Activated B cell treated with CpG ODN at 0.5 μM for 24 hours (primary cell): ENCODE measurements around the gene WDR49. TPM values are rescaled to one million over a fixed set of nuclear protein-coding genes. Genes with fewer than 3 reads are reported as not detected.

Source experiments
- ATAC-seq: fragments of 200-7000 bp; cut with Tn5 transposase; one replicate; pipeline ENCODE4 v1.10.0; 2021; ENCODE audit warnings: low read depth, mild to moderate bottlenecking, moderate library complexity
- CTCF ChIA-PET: fragments of 350-600 bp; sonication (Branson Sonifier 250); formaldehyde crosslinking; loops from one replicate; lab custom pipeline; 2021; ENCODE audit warnings: antibody characterized with exemption; lab: Charles Lee
- POLR2A ChIA-PET: fragments of 350-600 bp; sonication (Branson Sonifier 250); formaldehyde crosslinking; loops from one replicate; lab custom pipeline; 2021; ENCODE audit warnings: antibody characterized with exemption; lab: Charles Lee
- DNase-seq: peaks from one replicate; pipeline ENCODE4 v3.0.0; 2022
- H3K27ac Mint-ChIP-seq: one replicate; pipeline ENCODE4 v1.8.0; 2020; ENCODE audit warnings: mixed read lengths
- H3K27me3 Mint-ChIP-seq: one replicate; pipeline ENCODE4 v1.8.0; 2021; ENCODE audit warnings: mixed read lengths
- H3K36me3 Mint-ChIP-seq: one replicate; pipeline ENCODE4 v1.8.0; 2021; ENCODE audit warnings: low read depth, mixed read lengths
- H3K4me1 Mint-ChIP-seq: one replicate; pipeline ENCODE4 v1.8.0; 2021; ENCODE audit warnings: mixed read lengths
- H3K4me3 Mint-ChIP-seq: one replicate; pipeline ENCODE4 v1.8.0; 2020; ENCODE audit warnings: mild to moderate bottlenecking, mixed read lengths
- H3K9me3 Mint-ChIP-seq: one replicate; pipeline ENCODE4 v1.8.0; 2020; ENCODE audit warnings: mixed read lengths
- intact Hi-C: fragments of 100-400 bp; cut with micrococcal nuclease; formaldehyde crosslinking; loops from one replicate; pipeline ENCODE4 v1.15.1; 2024
- total RNA-seq: library from RNA; stranded (reverse); gene quantifications from 2 replicates; pipeline ENCODE4 v1.2.3, GENCODE V29; 2022
- TF ChIP-seq, protein P1 (sequence below): fragments of 200-600 bp; IDR thresholded peaks from one replicate; pipeline ENCODE4 v1.8.0; 2022; ENCODE audit warnings: antibody characterized with exemption, mild to moderate bottlenecking

The WDR49 gene
- total RNA-seq, 1 donor from 2014 or later = 0.49 TPM

GRCh38 chr3:167559924-167560323 is 93.8 kb downstream of the WDR49 start:
- Mint-ChIP-seq H3K4me3 (no peak overlapping the region), H3K27ac (no peak overlapping the region), H3K36me3 (no peaks in the 10 kb centered on the region), H3K4me1 (no peaks in the 10 kb centered on the region), H3K9me3 (no peaks in the 10 kb centered on the region), H3K27me3 (no peaks in the 10 kb centered on the region)
- no peak for DNase-seq
- intact Hi-C loops = no loop called here
- ChIA-PET POLR2A (no interaction called here), CTCF (no interaction called here)
- ATAC-seq = no peak
- TF ChIP-seq, protein P1, sequence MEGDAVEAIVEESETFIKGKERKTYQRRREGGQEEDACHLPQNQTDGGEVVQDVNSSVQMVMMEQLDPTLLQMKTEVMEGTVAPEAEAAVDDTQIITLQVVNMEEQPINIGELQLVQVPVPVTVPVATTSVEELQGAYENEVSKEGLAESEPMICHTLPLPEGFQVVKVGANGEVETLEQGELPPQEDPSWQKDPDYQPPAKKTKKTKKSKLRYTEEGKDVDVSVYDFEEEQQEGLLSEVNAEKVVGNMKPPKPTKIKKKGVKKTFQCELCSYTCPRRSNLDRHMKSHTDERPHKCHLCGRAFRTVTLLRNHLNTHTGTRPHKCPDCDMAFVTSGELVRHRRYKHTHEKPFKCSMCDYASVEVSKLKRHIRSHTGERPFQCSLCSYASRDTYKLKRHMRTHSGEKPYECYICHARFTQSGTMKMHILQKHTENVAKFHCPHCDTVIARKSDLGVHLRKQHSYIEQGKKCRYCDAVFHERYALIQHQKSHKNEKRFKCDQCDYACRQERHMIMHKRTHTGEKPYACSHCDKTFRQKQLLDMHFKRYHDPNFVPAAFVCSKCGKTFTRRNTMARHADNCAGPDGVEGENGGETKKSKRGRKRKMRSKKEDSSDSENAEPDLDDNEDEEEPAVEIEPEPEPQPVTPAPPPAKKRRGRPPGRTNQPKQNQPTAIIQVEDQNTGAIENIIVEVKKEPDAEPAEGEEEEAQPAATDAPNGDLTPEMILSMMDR = no peak

GRCh38 chr3:167554898-167555297 is 98.8 kb downstream of the WDR49 start:
- POLR2A ChIA-PET = no interaction called here

GRCh38 chr3:167538081-167538480 is 115.7 kb downstream of the WDR49 start:
- POLR2A ChIA-PET = no interaction called here
- H3K36me3 Mint-ChIP-seq = peaks cover 1% of the 10 kb centered on the region
- H3K27ac Mint-ChIP-seq = no peak overlapping the region
- DNase-seq (no peak), ATAC-seq (no peak)
- peaks cover 15% of the 10 kb centered on the region for H3K9me3 Mint-ChIP-seq
- no peaks in the 10 kb centered on the region for H3K27me3 Mint-ChIP-seq
- CTCF ChIA-PET = no interaction called here
- intact Hi-C loops = no loop called here
- no peak overlapping the region for H3K4me3 Mint-ChIP-seq
- TF ChIP-seq, protein P1 = no peak
- no peaks in the 10 kb centered on the region for H3K4me1 Mint-ChIP-seq

More at GRCh38 chr3:167554898-167555297, 98.8 kb downstream of the WDR49 start:
- ATAC-seq (no peak), DNase-seq (no peak)
- no peaks in the 10 kb centered on the region for H3K4me1 Mint-ChIP-seq
- H3K36me3 Mint-ChIP-seq = no peaks in the 10 kb centered on the region
- intact Hi-C loops = no loop called here
- no peak overlapping the region for H3K27ac Mint-ChIP-seq
- no peak overlapping the region for H3K4me3 Mint-ChIP-seq
- TF ChIP-seq, protein P1 = no peak
- H3K27me3 Mint-ChIP-seq = no peaks in the 10 kb centered on the region
- CTCF ChIA-PET = no interaction called here
- no peaks in the 10 kb centered on the region for H3K9me3 Mint-ChIP-seq

DNA sequence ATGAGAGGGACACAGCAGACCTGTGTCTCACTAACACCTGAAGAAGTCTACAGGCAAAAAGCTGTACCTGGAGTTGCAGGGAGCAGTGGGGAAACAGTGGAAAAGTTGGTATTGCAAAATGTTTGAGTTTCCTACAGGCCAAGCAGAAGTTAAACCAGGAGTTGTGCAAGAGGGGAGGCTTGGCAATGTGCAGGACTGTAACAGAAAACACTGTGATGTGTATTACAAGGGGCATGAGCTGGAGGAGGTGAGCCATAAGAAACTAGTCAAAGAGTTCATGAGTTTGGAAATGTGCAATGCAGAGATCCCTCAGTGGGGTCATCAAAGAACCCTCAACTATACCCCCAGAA is 132.8 kb downstream of the WDR49 start:
- POLR2A ChIA-PET = no interaction called here
- Mint-ChIP-seq H3K9me3 (peaks cover 2% of the 10 kb centered on the region), H3K27me3 (no peaks in the 10 kb centered on the region), H3K27ac (no peak overlapping the region), H3K36me3 (no peaks in the 10 kb centered on the region), H3K4me1 (no peaks in the 10 kb centered on the region), H3K4me3 (no peak overlapping the region)
- ATAC-seq = no peak
- CTCF ChIA-PET = no interaction called here
- no peak for DNase-seq
- intact Hi-C loops = no loop called here
- TF ChIP-seq, protein P1 = no peak

- POLR2A ChIA-PET = no interaction called here
These were observed 133.3 kb downstream of the WDR49 start for GRCh38 chr3:167520266-167521005.

More at GRCh38 chr3:167520266-167521005, 133.3 kb downstream of the WDR49 start:
- TF ChIP-seq, protein P1 = no peak
- no peaks in the 10 kb centered on the region for H3K4me1 Mint-ChIP-seq
- no peaks in the 10 kb centered on the region for H3K36me3 Mint-ChIP-seq
- CTCF ChIA-PET = no interaction called here
- H3K27ac Mint-ChIP-seq = no peak overlapping the region
- intact Hi-C loops = no loop called here
- DNase-seq (no peak), ATAC-seq (no peak)
- no peak overlapping the region for H3K4me3 Mint-ChIP-seq
- H3K9me3 Mint-ChIP-seq = peaks cover 2% of the 10 kb centered on the region
- H3K27me3 Mint-ChIP-seq = no peaks in the 10 kb centered on the region
